Measurements from ENCODE around the gene CLEC17A. TPM values are rescaled to one million over a fixed set of nuclear protein-coding genes. Genes with fewer than 3 reads are reported as not detected.

CLEC17A gene
- total and polyA plus RNA-seq, 2 of the 8 experiments (the other 6 are each of a cell fraction or from before 2014, with no cell fraction given) = not detected

DNA sequence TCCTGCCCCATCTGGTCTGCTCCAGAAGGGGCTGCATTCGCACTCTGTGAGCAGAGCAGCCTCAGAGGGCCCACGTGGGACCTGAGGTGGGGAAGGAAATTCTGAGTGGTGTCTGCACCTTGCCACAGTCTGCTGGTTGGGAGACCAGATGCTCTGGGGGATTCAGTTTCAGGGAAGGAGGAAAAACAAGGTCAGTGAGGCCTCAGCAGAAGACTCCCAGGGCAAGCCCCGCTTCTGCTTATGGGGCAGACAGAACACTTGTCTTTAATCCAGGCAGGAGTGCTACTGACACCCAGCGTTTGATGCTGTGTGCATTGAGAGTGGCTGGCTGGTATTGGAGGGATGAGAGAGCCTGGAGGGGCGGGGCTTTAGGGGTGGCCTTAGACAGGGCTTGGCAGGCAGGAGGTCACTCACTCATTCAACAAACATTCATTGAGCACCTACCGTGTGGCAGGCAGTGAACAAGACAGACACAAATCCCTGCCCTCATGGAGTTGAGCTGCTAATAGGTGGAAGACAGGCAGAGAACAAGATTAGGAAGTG lies 4.9 kb upstream of the CLEC17A start:
- Histone ChIP-seq H3K27me3 (replicated peaks in 1 of 4; ENCODE audit: control insufficient read depth in 3 of 4, extremely low read depth in 1 of 4, insufficient read depth in 3 of 4, low read length in 3 of 4) (no peaks in the 10 kb centered on the region), H4K91ac (replicated peaks; ENCODE audit: insufficient read length, low read length) (no peak overlapping the region), H3K4me2 (ENCODE audit: insufficient read depth in 1 of 2, low read depth in 2 of 2, low read length in 2 of 2) (no peak overlapping the region), H2BK20ac (ENCODE audit: low read length) (no peak overlapping the region), H3K14ac (ENCODE audit: insufficient read length) (no peak overlapping the region), H4K5ac (ENCODE audit: insufficient read length, low read depth, low read length) (no peak overlapping the region), H3K9ac (replicated peaks in 1 of 4; ENCODE audit: extremely low read depth in 1 of 4, low read depth in 3 of 4, low read length in 3 of 4) (no peak overlapping the region), H3K23ac (ENCODE audit: insufficient read length) (no peak overlapping the region), H3K79me1 (ENCODE audit: low read depth, low read length) (no peaks in the 10 kb centered on the region), H3K27ac (ENCODE audit: low read depth, low read length) (no peak overlapping the region), H4K20me1 (replicated peaks in 1 of 2; ENCODE audit: control insufficient read depth in 1 of 2, insufficient read depth in 2 of 2, low read length in 2 of 2) (no peaks in the 10 kb centered on the region), H2AFZ (ENCODE audit: low read length) (no peak overlapping the region; the same call in 1 of the 2 replicates), H2BK12ac (ENCODE audit: low read depth, low read length) (no peak overlapping the region), H3K36me3 (ENCODE audit: control insufficient read depth in 2 of 4, insufficient read depth in 4 of 4, low read length in 3 of 4) (no peaks in the 10 kb centered on the region), H2BK120ac (replicated peaks; ENCODE audit: low read depth, low read length) (no peak overlapping the region), H3K23me2 (ENCODE audit: low read depth, low read length) (no peaks in the 10 kb centered on the region), H2AK5ac (ENCODE audit: low read depth, low read length) (no peak overlapping the region), H3K4me1 (replicated peaks in 1 of 4; ENCODE audit: control insufficient read depth in 3 of 4, insufficient read depth in 4 of 4, low read length in 3 of 4) (no peaks in the 10 kb centered on the region), H3K79me2 (ENCODE audit: control insufficient read depth in 1 of 2, insufficient read depth in 2 of 2, low read length in 2 of 2) (no peaks in the 10 kb centered on the region), H2BK5ac (ENCODE audit: low read depth, low read length) (no peak overlapping the region), H4K8ac (ENCODE audit: extremely low read depth, insufficient read depth, low read length) (peak overlapping the region; percentile 80; the same call in 1 of the 2 replicates), H3K9me3 (ENCODE audit: insufficient read depth in 2 of 2, low read depth in 1 of 2, low read length in 1 of 2) (no peaks in the 10 kb centered on the region; a peak in 1 of 4 replicates), H3K4ac (replicated peaks; ENCODE audit: insufficient read length, low read depth, low read length) (no peak overlapping the region), H3K4me3 (ENCODE audit: extremely low read depth in 1 of 4, insufficient read depth in 2 of 4, low read depth in 3 of 4, low read length in 4 of 4) (no peak overlapping the region), H3K18ac (ENCODE audit: extremely low read depth, low read length) (no peak overlapping the region), H3K56ac (replicated peaks; ENCODE audit: insufficient read length, low read depth, low read length) (no peak overlapping the region), H2BK15ac (ENCODE audit: low read length) (no peak overlapping the region)
- DNase-seq (ENCODE audit: low read depth in 1 of 2, low spot score in 2 of 2) (no peak), FAIRE-seq (no peak)
- WGBS, 2 experiments (ENCODE audit: extremely low coverage in 1 of 2, insufficient coverage in 1 of 2, insufficient read length in 1 of 2, insufficient replicate concordance in 2 of 2, low coverage in 1 of 2, low lambda C conversion rate in 2 of 2, missing lambda C conversion rate in 1 of 2) = 62% methylated on average over 6 of the region's 6 CpGs; no CpG with 5 or more reads in 1 of the 2 experiments
- 0 out of 2 replicates have a peak, but pooled peaks have one; percentile 16 for TF ChIP-seq KDM1A (IDR thresholded peaks at IDR 0.05; ENCODE audit: borderline replicate concordance, low read length)
- TF ChIP-seq BACH1 (IDR thresholded peaks at IDR 0.05; ENCODE audit: low read length) = no peak
- POLR2A ChIA-PET (ENCODE audit: partially characterized antibody) = no interaction called here
- CTCF ChIA-PET (ENCODE audit: partially characterized antibody) = interaction anchor here (10.8 kb wide), 1 partner anchor 109 kb away, joined by 149 read pairs; the partner anchor contains the start of gene ZNF333
